GM21360 (cell line): Measurements from ENCODE around the gene SLC18A3.

Source experiments
- ATAC-seq: cut with Tn5 transposase; IDR thresholded peaks from one replicate; pipeline ENCODE4 v1.9.1; 2021; ENCODE audit warnings: mild to moderate bottlenecking, moderate library complexity; ENCODE audit not compliant: unreplicated experiment

SLC18A3 gene

GRCh38 chr10:49610114-49610457 is at the start of gene SLC18A3:
TSS of gene SLC18A3 (plus strand) at chr10:49610310. CDS start at chr10:49610741, 431 bp downstream.
- no peak for ATAC-seq

GRCh38 chr10:49560526-49560925 is 49.6 kb upstream of the SLC18A3 start:
- no peak for ATAC-seq

GRCh38 chr10:49562893-49563292 is 47.2 kb upstream of the SLC18A3 start:
- no peak for ATAC-seq

GRCh38 chr10:49564461-49565009 is 45.6 kb upstream of the SLC18A3 start:
- no peak for ATAC-seq

- no peak for ATAC-seq
Observed at GRCh38 chr10:49567810-49568209, 42.3 kb upstream of the SLC18A3 start.

GRCh38 chr10:49568235-49568634 is 41.9 kb upstream of the SLC18A3 start:
- ATAC-seq: peak; percentile 61

GRCh38 chr10:49569031-49569631 is 41.0 kb upstream of the SLC18A3 start:
- ATAC-seq: no peak

GRCh38 chr10:49571388-49571787 is 38.7 kb upstream of the SLC18A3 start:
- no peak for ATAC-seq

GRCh38 chr10:49572594-49573114 is 37.5 kb upstream of the SLC18A3 start:
- no peak for ATAC-seq

GRCh38 chr10:49575489-49576072 is 34.5 kb upstream of the SLC18A3 start:
- ATAC-seq: no peak

GRCh38 chr10:49577182-49577925 is 32.8 kb upstream of the SLC18A3 start:
- ATAC-seq: no peak

GRCh38 chr10:49578392-49578791 is 31.7 kb upstream of the SLC18A3 start:
- ATAC-seq: no peak

- ATAC-seq: no peak
Observed at GRCh38 chr10:49579621-49580020, 30.5 kb upstream of the SLC18A3 start.

- no peak for ATAC-seq
Observed at GRCh38 chr10:49585387-49585786, 24.7 kb upstream of the SLC18A3 start.

GRCh38 chr10:49587981-49588380 is 22.1 kb upstream of the SLC18A3 start:
- no peak for ATAC-seq

- ATAC-seq: peak; percentile 76
Observed at GRCh38 chr10:49592726-49593563, 17.2 kb upstream of the SLC18A3 start.

GRCh38 chr10:49593564-49593875 is 16.6 kb upstream of the SLC18A3 start:
- ATAC-seq: no peak

GRCh38 chr10:49593998-49594397 is 16.1 kb upstream of the SLC18A3 start:
- no peak for ATAC-seq

- no peak for ATAC-seq
Observed at GRCh38 chr10:49594594-49594993, 15.5 kb upstream of the SLC18A3 start.

- ATAC-seq: no peak
Observed at GRCh38 chr10:49595003-49595712, 15.0 kb upstream of the SLC18A3 start.
